ENCODE data around the gene YWHAG. TPM values are rescaled to one million over a fixed set of nuclear protein-coding genes. Genes with fewer than 3 reads are reported as not detected.
"Not testable (repeated sequence)": the region's sequence is repeated elsewhere in the genome, so short reads cannot be mapped to it uniquely, and the experiment has no call there.

The YWHAG gene
- polyA plus RNA-seq, 1 of the 3 experiments (the other 2 are of a cell fraction) = 60.4 TPM

DNA sequence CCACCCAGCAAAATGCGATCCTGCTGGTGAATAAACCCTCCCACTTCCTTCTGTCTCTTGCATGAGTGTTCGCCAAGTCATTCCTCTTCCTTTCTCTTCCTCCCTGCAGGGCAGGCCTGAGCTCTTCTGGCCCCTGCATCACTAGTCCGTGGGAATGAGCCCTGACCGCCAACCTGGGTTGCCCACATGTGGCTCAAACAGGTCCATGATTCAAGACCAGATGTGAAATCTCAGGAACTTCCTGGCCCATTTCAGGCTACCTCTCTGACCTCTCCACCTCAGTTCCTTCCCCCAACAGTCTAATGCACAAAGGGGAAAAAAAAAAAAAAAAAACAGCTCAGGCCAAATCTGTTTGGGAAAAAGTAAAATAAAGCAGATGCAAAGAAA is 5.4 kb upstream of the YWHAG start:
- Histone ChIP-seq H3K36me3 (replicated peaks in 1 of 2; ENCODE audit: control insufficient read depth in 1 of 2, insufficient read depth in 2 of 2, low read length in 1 of 2) (no peaks in the 10 kb centered on the region), H3K4me3 (ENCODE audit: low read depth in 2 of 2, low read length in 1 of 2) (no peak overlapping the region), H3K9me2 (no peaks in the 10 kb centered on the region), H4K20me1 (ENCODE audit: insufficient read depth) (no peaks in the 10 kb centered on the region), H3K4me2 (peak overlapping the region; percentile 48), H3K27me3 (ENCODE audit: insufficient read depth) (no peaks in the 10 kb centered on the region), H3F3A (replicated peaks; ENCODE audit: insufficient read depth) (peaks cover 26% of the 10 kb centered on the region), H3K79me2 (ENCODE audit: insufficient read depth) (no peaks in the 10 kb centered on the region), H3K27ac (ENCODE audit: low read depth in 2 of 2, low read length in 1 of 2) (peak overlapping the region; percentile 59 to 67), H2AFZ (ENCODE audit: low read depth) (peak overlapping the region; percentile 94), H3K9ac (peak overlapping the region; percentile 1; the same call in 1 of the 2 replicates), H3K9me3 (no peaks in the 10 kb centered on the region), H3K4me1 (ENCODE audit: control insufficient read depth in 1 of 2, insufficient read depth in 2 of 2, low read depth in 1 of 2, low read length in 1 of 2) (peaks cover 17 to 20% of the 10 kb centered on the region in 2 experiments; a peak in 3 of 4 replicates)
- 69% methylated on average over 4 of the region's 4 CpGs for WGBS (ENCODE audit: low lambda C conversion rate)
- POLR2A ChIA-PET = interaction anchor here (0.6 kb wide), 1 partner anchor 449 kb away, joined by 4 read pairs; the partner anchor contains the start of gene POR
- CTCF ChIA-PET = interaction anchor here (0.8 kb wide), 1 partner anchor 50 kb away, joined by 4 read pairs; no protein-coding TSS in a partner anchor
- no peak for DNase-seq
- TF ChIP-seq FOSL2 (IDR thresholded peaks at IDR 0.05; ENCODE audit: borderline replicate concordance, low read depth) (peak; percentile 20; the same call in 1 of the 2 replicates), NRF1 (IDR thresholded peaks at IDR 0.05; ENCODE audit: low read depth, low read length) (no peak)

DNA sequence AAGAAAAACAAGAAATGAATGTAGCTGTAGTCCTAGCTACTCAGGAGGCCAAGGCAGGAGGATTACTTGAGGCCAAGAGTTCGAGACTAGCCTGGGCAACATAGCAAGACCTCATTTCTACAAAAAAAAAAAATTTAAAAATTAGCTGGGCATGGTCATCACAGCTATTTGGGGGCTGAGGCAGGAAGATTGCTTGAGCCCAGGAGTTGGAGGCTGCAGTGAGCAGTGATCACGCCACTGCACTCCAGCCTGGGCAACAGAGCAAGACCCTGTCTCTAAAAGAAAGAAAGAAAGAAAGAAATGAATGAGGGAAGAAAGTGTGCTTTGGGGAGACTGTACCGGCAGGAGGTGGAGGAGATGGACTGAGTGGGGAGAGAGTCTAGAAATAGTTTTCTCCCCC is 5.0 kb upstream of the YWHAG start:
- CTCF ChIA-PET; H3K9ac ChIP-seq; H3K4me3 ChIP-seq (ENCODE audit: low read depth in 2 of 2, low read length in 1 of 2): not testable (repeated sequence)

DNA sequence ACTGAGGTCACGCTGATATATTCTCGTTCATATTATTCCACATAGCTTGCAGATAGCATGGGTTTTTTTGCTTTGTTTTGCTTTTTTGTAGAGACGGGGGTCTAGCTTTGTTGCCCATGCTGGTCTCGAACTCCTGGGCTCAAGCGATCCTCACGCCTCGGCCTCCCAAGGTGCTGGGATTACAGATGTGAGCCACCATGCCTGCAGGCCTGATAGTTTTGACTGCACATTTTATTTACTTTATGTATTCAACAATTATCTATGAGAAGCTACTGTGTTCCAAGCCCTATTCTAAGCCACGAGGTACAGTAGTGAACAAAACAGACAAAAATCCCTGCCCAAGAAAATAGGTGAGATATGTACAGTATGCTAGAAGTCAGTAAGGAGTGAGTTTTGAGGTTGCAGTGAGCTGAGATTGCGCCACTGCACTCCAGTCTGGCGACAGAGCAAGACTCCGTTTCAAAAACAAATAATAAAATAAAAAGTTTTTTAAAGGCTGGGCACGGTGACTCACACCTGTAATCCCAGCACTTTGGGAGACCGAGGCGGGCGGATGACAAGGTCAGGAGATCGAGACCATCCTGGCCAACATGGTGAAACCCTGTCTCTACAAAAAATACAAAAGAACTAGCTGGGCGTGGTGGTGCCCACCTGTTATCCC is 1.3 kb upstream of the YWHAG start:
- Histone ChIP-seq H3F3A (replicated peaks; ENCODE audit: insufficient read depth) (peaks cover 30% of the 10 kb centered on the region), H3K9me3 (no peaks in the 10 kb centered on the region), H4K20me1 (ENCODE audit: insufficient read depth) (peaks cover 29% of the 10 kb centered on the region), H3K9ac (peak overlapping the region; percentile 93), H2AFZ (ENCODE audit: low read depth) (peak overlapping the region; percentile 92; the same call in 1 of the 2 replicates), H3K27ac (ENCODE audit: low read depth in 2 of 2, low read length in 1 of 2) (peak overlapping the region; percentile 87 to 92), H3K79me2 (ENCODE audit: insufficient read depth) (peaks cover 36% of the 10 kb centered on the region), H3K9me2 (no peaks in the 10 kb centered on the region), H3K4me3 (ENCODE audit: low read depth in 2 of 2, low read length in 1 of 2) (peak overlapping the region; percentile 82 to 88; a peak in 3 of 4 replicates), H3K27me3 (ENCODE audit: insufficient read depth) (no peaks in the 10 kb centered on the region), H3K4me1 (ENCODE audit: control insufficient read depth in 1 of 2, insufficient read depth in 2 of 2, low read depth in 1 of 2, low read length in 1 of 2) (peaks cover 25 to 29% of the 10 kb centered on the region in 2 experiments), H3K4me2 (peak overlapping the region; percentile 80), H3K36me3 (replicated peaks in 1 of 2; ENCODE audit: control insufficient read depth in 1 of 2, insufficient read depth in 2 of 2, low read length in 1 of 2) (peaks cover 20 to 22% of the 10 kb centered on the region in 2 experiments)
- 88% methylated on average over 17 of the region's 17 CpGs for WGBS (ENCODE audit: low lambda C conversion rate)
- DNase-seq = no peak
- ChIA-PET CTCF (interaction anchor here (0.7 to 3.4 kb wide), 19 partner anchors 9 to 225 kb away, joined by 3 to 32 read pairs (median 4); partner anchors contain the start of gene HSPB1), POLR2A (interaction anchor here (0.6 to 3.1 kb wide), 6 partner anchors 9 to 1055 kb away, joined by 3 to 24 read pairs (median 4); no protein-coding TSS in a partner anchor)
- TF ChIP-seq, protein P1, sequence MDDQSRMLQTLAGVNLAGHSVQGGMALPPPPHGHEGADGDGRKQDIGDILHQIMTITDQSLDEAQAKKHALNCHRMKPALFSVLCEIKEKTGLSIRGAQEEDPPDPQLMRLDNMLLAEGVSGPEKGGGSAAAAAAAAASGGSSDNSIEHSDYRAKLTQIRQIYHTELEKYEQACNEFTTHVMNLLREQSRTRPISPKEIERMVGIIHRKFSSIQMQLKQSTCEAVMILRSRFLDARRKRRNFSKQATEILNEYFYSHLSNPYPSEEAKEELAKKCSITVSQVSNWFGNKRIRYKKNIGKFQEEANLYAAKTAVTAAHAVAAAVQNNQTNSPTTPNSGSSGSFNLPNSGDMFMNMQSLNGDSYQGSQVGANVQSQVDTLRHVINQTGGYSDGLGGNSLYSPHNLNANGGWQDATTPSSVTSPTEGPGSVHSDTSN (IDR thresholded peaks at IDR 0.05) = no peak
- TF ChIP-seq POLR2AphosphoS5 (IDR thresholded peaks at IDR 0.05; ENCODE audit: low read depth, low read length) = no peak
- TF ChIP-seq MEF2A (IDR thresholded peaks at IDR 0.05; ENCODE audit: borderline replicate concordance, low read depth) = no peak
- TF ChIP-seq FOXM1 (IDR thresholded peaks at IDR 0.05; ENCODE audit: low read depth) = no peak
- TF ChIP-seq FOSL2 (IDR thresholded peaks at IDR 0.05; ENCODE audit: borderline replicate concordance, low read depth) = no peak
- no peak for TF ChIP-seq RAD21 (IDR thresholded peaks at IDR 0.05; ENCODE audit: low read length)
- no peak for TF ChIP-seq YY1 (IDR thresholded peaks at IDR 0.05; ENCODE audit: low read depth)
- no peak for TF ChIP-seq GABPA (IDR thresholded peaks at IDR 0.05; ENCODE audit: low read depth)
- TF ChIP-seq JUND (IDR thresholded peaks at IDR 0.05) = no peak
- no peak for TF ChIP-seq EZH2phosphoT487 (IDR thresholded peaks at IDR 0.05; ENCODE audit: borderline replicate concordance, low read depth)
- TF ChIP-seq, protein P2, sequence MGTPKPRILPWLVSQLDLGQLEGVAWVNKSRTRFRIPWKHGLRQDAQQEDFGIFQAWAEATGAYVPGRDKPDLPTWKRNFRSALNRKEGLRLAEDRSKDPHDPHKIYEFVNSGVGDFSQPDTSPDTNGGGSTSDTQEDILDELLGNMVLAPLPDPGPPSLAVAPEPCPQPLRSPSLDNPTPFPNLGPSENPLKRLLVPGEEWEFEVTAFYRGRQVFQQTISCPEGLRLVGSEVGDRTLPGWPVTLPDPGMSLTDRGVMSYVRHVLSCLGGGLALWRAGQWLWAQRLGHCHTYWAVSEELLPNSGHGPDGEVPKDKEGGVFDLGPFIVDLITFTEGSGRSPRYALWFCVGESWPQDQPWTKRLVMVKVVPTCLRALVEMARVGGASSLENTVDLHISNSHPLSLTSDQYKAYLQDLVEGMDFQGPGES (IDR thresholded peaks at IDR 0.05; ENCODE audit: low read depth, low read length) = no peak
- no peak for TF ChIP-seq NFIC (IDR thresholded peaks at IDR 0.05; ENCODE audit: borderline replicate concordance)
- TF ChIP-seq ELF1 (IDR thresholded peaks at IDR 0.05) = no peak
- TF ChIP-seq RFX5 (IDR thresholded peaks at IDR 0.05; ENCODE audit: low read length) = no peak
- TF ChIP-seq, protein P3, sequence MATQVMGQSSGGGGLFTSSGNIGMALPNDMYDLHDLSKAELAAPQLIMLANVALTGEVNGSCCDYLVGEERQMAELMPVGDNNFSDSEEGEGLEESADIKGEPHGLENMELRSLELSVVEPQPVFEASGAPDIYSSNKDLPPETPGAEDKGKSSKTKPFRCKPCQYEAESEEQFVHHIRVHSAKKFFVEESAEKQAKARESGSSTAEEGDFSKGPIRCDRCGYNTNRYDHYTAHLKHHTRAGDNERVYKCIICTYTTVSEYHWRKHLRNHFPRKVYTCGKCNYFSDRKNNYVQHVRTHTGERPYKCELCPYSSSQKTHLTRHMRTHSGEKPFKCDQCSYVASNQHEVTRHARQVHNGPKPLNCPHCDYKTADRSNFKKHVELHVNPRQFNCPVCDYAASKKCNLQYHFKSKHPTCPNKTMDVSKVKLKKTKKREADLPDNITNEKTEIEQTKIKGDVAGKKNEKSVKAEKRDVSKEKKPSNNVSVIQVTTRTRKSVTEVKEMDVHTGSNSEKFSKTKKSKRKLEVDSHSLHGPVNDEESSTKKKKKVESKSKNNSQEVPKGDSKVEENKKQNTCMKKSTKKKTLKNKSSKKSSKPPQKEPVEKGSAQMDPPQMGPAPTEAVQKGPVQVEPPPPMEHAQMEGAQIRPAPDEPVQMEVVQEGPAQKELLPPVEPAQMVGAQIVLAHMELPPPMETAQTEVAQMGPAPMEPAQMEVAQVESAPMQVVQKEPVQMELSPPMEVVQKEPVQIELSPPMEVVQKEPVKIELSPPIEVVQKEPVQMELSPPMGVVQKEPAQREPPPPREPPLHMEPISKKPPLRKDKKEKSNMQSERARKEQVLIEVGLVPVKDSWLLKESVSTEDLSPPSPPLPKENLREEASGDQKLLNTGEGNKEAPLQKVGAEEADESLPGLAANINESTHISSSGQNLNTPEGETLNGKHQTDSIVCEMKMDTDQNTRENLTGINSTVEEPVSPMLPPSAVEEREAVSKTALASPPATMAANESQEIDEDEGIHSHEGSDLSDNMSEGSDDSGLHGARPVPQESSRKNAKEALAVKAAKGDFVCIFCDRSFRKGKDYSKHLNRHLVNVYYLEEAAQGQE (IDR thresholded peaks at IDR 0.05; ENCODE audit: low read depth, low read length) = no peak

More for the DNA sequence above, 5.0 kb upstream of the YWHAG start:
- H3K27me3 ChIP-seq (ENCODE audit: insufficient read depth); H3K9me3 ChIP-seq; H3K79me2 ChIP-seq (ENCODE audit: insufficient read depth); DNase-seq; H4K20me1 ChIP-seq (ENCODE audit: insufficient read depth); POLR2A ChIA-PET; H3K36me3 ChIP-seq (replicated peaks in 1 of 2; ENCODE audit: control insufficient read depth in 1 of 2, insufficient read depth in 2 of 2, low read length in 1 of 2); H3K9me2 ChIP-seq: not testable (repeated sequence)
- Histone ChIP-seq H2AFZ (ENCODE audit: low read depth) (peak overlapping the region; percentile 94), H3K27ac (ENCODE audit: low read depth in 2 of 2, low read length in 1 of 2) (peak overlapping the region; percentile 59 to 67), H3K4me2 (peak overlapping the region; percentile 48; the same call in 1 of the 2 replicates), H3F3A (replicated peaks; ENCODE audit: insufficient read depth) (peaks cover 26% of the 10 kb centered on the region), H3K4me1 (ENCODE audit: control insufficient read depth in 1 of 2, insufficient read depth in 2 of 2, low read depth in 1 of 2, low read length in 1 of 2) (peaks cover 17 to 20% of the 10 kb centered on the region in 2 experiments; a peak in 3 of 4 replicates)
- WGBS (ENCODE audit: low lambda C conversion rate) = 98% methylated on average over 3 of the region's 3 CpGs

All from SK-N-SH (cell line).